Measurements from ENCODE around the gene ZNF438. TPM values are rescaled to one million over a fixed set of nuclear protein-coding genes. Genes with fewer than 3 reads are reported as not detected.

The ZNF438 gene
- total and polyA plus RNA-seq, 2 of the 8 experiments (the other 6 are each of a cell fraction or from before 2014, with no cell fraction given) = 0.95 to 1.7 TPM

- H3K23me2 ChIP-seq (ENCODE audit: low read depth, low read length) = no peaks in the 10 kb centered on the region
- no peak overlapping the region for H3K4me2 ChIP-seq (ENCODE audit: insufficient read depth in 1 of 2, low read depth in 2 of 2, low read length in 2 of 2)
- no peaks in the 10 kb centered on the region; a peak in 1 of 8 replicates for H3K36me3 ChIP-seq (ENCODE audit: control insufficient read depth in 2 of 4, insufficient read depth in 4 of 4, low read length in 3 of 4)
- WGBS, 2 experiments (ENCODE audit: extremely low coverage in 1 of 2, insufficient coverage in 1 of 2, insufficient read length in 1 of 2, insufficient replicate concordance in 2 of 2, low coverage in 1 of 2, low lambda C conversion rate in 2 of 2, missing lambda C conversion rate in 1 of 2) = 84% methylated on average over 2 of the region's 2 CpGs; no CpG with 5 or more reads in 1 of the 2 experiments
- no peak overlapping the region for H2BK12ac ChIP-seq (ENCODE audit: low read depth, low read length)
- no peak overlapping the region for H3K9ac ChIP-seq (replicated peaks in 1 of 4; ENCODE audit: extremely low read depth in 1 of 4, low read depth in 3 of 4, low read length in 3 of 4)
- ChIA-PET CTCF (ENCODE audit: partially characterized antibody) (no interaction called here), POLR2A (ENCODE audit: partially characterized antibody) (no interaction called here)
- H2BK15ac ChIP-seq (ENCODE audit: low read length) = no peak overlapping the region
- H2BK20ac ChIP-seq (ENCODE audit: low read length) = no peak overlapping the region
- no peak overlapping the region for H2AK5ac ChIP-seq (ENCODE audit: low read depth, low read length)
- FAIRE-seq = no peak
- peaks cover 15 to 16% of the 10 kb centered on the region in 2 experiments for H3K9me3 ChIP-seq (ENCODE audit: insufficient read depth in 2 of 2, low read depth in 1 of 2, low read length in 1 of 2)
- H2BK5ac ChIP-seq (ENCODE audit: low read depth, low read length) = no peak overlapping the region
- no peak for DNase-seq (ENCODE audit: low read depth in 1 of 2, low spot score in 2 of 2)
- no peaks in the 10 kb centered on the region for H3K4me1 ChIP-seq (replicated peaks in 1 of 4; ENCODE audit: control insufficient read depth in 3 of 4, insufficient read depth in 4 of 4, low read length in 3 of 4)
- no peak overlapping the region for H4K8ac ChIP-seq (ENCODE audit: extremely low read depth, insufficient read depth, low read length)
- H3K18ac ChIP-seq (ENCODE audit: extremely low read depth, low read length) = no peak overlapping the region
- H3K14ac ChIP-seq (ENCODE audit: insufficient read length) = no peak overlapping the region
- no peak overlapping the region for H3K23ac ChIP-seq (ENCODE audit: insufficient read length)
- H3K27me3 ChIP-seq (replicated peaks in 1 of 4; ENCODE audit: control insufficient read depth in 3 of 4, extremely low read depth in 1 of 4, insufficient read depth in 3 of 4, low read length in 3 of 4) = no peaks in the 10 kb centered on the region
- H4K91ac ChIP-seq (replicated peaks; ENCODE audit: insufficient read length, low read length) = no peak overlapping the region
- H3K56ac ChIP-seq (replicated peaks; ENCODE audit: insufficient read length, low read depth, low read length) = no peak overlapping the region
- no peaks in the 10 kb centered on the region for H3K79me2 ChIP-seq (ENCODE audit: control insufficient read depth in 1 of 2, insufficient read depth in 2 of 2, low read length in 2 of 2)
- no peak overlapping the region for H2BK120ac ChIP-seq (replicated peaks; ENCODE audit: low read depth, low read length)
- H2AFZ ChIP-seq (ENCODE audit: low read length) = no peak overlapping the region
- H4K5ac ChIP-seq (ENCODE audit: insufficient read length, low read depth, low read length) = no peak overlapping the region
- no peak overlapping the region for H3K4me3 ChIP-seq (ENCODE audit: extremely low read depth in 1 of 4, insufficient read depth in 2 of 4, low read depth in 3 of 4, low read length in 4 of 4)
- H3K79me1 ChIP-seq (ENCODE audit: low read depth, low read length) = no peaks in the 10 kb centered on the region
- H4K20me1 ChIP-seq (replicated peaks in 1 of 2; ENCODE audit: control insufficient read depth in 1 of 2, insufficient read depth in 2 of 2, low read length in 2 of 2) = no peaks in the 10 kb centered on the region
- no peak overlapping the region for H3K4ac ChIP-seq (replicated peaks; ENCODE audit: insufficient read length, low read depth, low read length)
- H3K27ac ChIP-seq (ENCODE audit: low read depth, low read length) = no peak overlapping the region
- no peak for TF ChIP-seq ATF2 (IDR thresholded peaks at IDR 0.05; ENCODE audit: low read length)
- no peak for TF ChIP-seq GABPA (IDR thresholded peaks at IDR 0.05; ENCODE audit: borderline replicate concordance, insufficient read depth, low read length)
- TF ChIP-seq JUND (IDR thresholded peaks at IDR 0.05; ENCODE audit: low read length) = no peak
- TF ChIP-seq BACH1 (IDR thresholded peaks at IDR 0.05; ENCODE audit: low read length) = no peak
- TF ChIP-seq CBX8 (IDR thresholded peaks at IDR 0.05; ENCODE audit: borderline replicate concordance, low read depth, low read length) = no peak
- no peak for TF ChIP-seq SUZ12 (IDR thresholded peaks at IDR 0.05; ENCODE audit: low read length)
- TF ChIP-seq RNF2 (IDR thresholded peaks at IDR 0.05; ENCODE audit: borderline replicate concordance, low read depth, low read length, missing control alignments, poor library complexity, severe bottlenecking) = no peak
- no peak for TF ChIP-seq FOSL1 (IDR thresholded peaks at IDR 0.05; ENCODE audit: insufficient read depth, low read depth, low read length)
- no peak for TF ChIP-seq SAP30 (IDR thresholded peaks at IDR 0.05; ENCODE audit: insufficient read depth, insufficient replicate concordance, low read length)
- no peak for TF ChIP-seq EGR1 (IDR thresholded peaks at IDR 0.05; ENCODE audit: borderline replicate concordance, low read depth, low read length)
- no peak for TF ChIP-seq MAX (IDR thresholded peaks at IDR 0.05)
These were observed 41.3 kb downstream of the ZNF438 start for GRCh38 chr10:30990351-30990750.
